NCI-H524 (cell line): ENCODE data around the gene MTFMT.

Source experiments
- DNase-seq, 2 experiments: peaks; one replicate each; lab custom pipeline; 2025; lab: John Stamatoyannopoulos, UW

Gene MTFMT

DNA sequence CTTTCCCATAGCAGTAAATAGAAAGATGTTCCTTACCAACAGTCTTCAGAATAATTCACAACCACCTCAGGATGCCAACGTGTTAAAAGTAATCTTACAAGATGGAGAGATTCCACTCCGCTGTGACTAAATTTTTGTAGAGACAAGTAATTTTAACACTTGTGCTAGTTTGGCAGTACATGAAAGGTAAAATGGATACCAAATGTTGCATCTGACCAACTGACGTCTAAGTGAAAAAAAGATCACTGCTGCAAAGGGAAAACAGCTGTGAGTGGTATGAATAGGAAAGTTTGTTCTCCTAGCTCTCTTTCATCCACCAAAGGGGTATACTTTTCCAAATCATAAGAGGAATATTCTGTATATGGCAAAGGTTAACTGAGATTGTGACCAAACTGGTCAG, 42.3 kb downstream of the MTFMT start:
- no peak for DNase-seq

DNA sequence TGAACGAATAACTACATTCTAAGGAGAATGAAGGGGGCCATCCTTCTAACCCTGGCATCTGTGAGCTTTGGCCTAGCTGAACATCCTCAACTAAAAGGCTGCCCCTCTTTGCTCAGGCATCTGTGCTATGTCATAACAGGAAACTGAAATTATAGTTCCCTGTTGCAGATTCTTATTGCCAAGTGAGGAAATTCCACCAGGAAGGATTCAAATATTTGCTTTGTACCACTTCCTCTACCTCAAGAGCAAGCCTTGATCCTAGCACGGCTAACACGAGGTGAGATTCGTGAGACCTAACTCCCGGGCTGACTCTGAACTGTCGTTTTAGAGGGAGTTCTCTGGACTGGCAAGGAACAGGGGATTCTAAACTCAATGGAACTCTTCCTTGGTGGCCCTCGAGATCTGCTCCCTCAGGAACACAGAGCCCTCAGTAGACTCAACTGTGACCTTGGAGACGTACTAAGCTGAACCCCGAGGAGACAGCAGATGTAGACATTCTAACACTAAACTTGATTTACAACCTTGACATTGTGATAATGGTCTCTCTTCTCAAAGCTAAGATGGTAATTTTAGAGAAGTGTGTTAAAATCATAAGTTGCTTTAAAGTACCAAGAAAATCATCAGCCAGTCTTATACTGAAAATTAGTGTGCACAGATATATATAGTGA, 43.9 kb downstream of the MTFMT start:
- DNase-seq, result no peak

DNA sequence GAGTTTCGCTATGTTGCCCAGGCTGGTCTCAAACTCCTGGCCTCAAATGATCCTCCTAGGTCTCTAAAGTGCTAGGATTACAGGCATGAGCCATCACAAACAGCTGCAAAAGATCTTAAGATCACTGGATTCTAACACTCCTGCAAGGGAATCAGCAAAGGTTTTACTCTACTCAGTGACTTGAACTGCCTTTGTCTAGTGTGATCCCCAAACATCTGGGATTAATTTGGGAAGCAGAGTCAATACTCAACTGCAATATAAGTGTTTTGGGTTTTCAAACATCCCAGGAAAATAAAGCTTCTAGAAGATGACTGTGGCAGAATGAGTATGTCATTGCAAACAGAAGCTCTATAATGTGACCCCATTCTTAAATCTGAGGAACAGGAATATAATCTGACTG, 47.0 kb downstream of the MTFMT start:
- no peak for DNase-seq

DNA sequence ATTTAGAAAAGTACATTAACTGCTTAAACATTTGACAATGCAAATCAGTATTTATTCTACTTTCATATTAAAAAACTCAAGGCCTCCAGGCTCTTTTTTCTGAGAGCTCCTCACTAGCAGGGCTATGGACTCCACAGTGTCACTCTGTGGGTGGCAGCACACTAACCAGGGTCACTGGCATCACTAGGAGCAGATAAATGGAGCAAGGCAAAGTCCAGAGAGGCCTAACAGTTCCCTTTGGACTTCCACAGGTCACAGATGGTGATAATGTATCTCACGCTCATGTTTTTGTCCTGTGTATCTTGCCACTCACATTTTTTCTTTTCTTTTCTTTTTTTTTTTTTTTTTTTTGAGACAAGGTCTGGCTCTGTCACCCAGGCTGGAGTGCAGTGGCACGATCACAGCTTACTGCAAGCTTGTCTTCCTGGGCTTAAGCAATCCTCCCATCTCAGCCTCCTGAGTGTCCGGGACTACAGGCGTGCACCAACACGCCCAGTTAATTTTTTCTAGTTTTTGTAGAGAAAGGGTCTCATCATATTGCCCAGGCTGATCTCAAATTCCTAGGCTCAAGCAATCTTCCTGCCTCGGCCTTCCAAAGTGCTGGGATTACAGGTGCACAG, 47.5 kb downstream of the MTFMT start:
- no peak for DNase-seq

DNA sequence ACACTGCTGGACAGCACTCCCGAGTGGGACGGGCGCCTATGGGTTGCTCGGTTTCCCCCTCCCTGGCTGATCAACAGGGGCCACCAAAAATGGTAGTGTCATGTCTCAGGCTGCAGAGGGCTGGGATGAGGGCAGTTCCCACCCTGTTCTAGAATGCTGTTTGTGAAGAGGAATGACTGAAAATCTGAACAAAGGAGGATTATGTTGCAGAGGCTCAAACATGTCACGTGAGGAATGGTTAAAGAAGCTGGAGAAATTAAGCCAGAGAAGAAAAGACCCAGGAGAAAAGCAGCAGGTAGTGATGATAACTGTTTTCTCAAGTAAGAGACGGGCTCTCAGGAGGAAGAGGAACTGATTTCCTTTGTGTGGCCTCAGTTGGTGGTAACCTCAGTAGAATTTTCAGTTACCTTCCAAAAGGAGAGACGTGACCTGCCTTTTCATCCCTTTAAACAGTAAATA, 50.2 kb downstream of the MTFMT start:
- DNase-seq, result no peak

DNA sequence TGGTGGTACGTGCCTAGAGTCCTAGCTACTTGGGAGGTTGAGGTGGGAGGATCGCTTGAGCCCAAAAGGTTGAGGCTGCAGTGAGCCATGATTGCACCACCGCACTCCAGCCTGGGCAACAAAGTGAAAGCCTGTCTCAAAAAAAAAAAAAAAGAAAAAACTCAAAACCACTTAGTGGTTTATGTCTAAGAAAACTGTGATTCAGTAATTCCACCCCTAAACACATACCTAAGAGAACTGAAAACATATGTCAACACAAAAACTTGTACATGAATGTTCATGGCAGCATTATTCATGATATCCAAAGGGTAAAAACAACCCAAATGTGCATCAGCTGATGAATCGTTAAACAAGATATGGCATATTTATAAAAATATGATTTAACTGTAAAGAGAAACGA, 54.0 kb downstream of the MTFMT start:
- DNase-seq, result no peak

DNA sequence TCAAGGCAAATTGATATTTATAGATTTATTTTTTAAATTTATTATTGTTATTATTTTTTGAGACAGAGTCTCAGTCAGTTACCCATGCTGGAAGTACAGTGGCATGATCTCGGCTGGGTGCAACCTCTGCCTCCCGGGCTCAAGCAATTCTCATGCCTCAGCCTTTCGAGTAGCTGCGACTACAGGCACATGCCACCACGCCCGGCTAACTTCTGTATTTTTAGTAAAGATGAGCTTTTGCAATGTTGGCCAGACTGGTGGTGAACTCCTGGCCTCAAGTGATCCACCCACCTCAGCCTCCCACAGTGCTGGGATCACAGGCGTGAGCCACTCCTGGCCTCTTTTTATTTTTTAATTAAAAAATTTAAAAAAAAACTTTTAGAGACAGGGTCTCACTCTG, 58.7 kb downstream of the MTFMT start:
- DNase-seq, result no peak

DNA sequence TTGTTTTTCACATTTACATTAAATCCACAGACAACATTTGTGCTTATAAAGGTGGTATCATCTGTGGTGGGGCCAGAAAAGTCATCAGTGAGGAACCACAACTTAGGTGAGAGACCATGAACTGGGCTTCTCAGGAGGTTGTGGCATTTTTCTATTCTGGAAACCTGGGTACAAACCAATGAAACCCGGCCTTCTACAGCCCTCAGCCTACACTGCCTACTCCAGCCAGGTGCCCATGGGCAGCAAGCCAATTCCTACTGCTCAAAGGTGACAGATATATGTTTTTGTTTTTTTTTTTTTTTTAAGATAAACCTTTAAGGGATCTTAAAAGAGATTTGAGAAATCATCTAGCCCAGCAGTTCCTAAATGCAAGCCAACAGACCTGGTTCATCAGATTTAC, 60.0 kb downstream of the MTFMT start:
- no peak for DNase-seq

DNA sequence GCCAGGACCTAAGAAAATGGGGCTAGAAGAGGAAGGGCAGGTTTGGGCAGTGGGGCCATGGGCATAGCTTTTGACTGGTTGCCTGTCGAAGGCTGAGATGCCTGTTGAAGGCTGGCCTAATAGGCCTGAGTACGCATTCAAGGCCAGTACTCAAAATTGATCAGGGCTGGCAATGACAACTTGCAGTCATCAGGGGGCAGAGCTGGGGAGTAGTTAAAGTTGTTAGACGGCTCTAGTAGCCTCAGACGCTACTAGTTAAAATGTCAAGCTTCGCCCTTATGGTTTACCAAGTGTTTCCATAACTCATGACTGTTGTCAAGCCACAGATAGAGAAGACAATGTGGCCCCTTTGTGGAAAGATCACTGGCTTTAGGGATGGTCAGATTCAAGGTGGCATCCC, 68.4 kb downstream of the MTFMT start:
- no peak for DNase-seq

DNA sequence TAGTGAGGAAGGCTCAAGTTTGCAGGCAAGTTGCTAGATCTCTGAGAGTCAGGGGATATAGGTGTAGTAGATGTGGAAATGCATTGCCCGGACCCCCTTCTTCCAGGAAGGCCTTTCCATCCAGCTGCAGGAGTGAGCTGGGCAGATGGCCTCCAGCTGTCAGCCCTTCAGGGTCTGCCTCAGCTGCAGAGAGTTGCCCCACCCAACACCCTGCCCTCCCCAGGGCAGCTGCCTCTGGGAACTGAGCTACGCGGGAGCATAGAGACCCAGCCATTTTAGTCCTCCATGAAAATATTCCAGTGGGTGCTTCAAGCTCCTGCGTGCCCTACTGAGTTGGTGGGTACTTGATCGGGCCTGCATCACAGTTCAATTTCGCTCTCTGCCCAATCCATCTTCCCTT, 69.3 kb downstream of the MTFMT start:
- DNase-seq, result no peak

DNA sequence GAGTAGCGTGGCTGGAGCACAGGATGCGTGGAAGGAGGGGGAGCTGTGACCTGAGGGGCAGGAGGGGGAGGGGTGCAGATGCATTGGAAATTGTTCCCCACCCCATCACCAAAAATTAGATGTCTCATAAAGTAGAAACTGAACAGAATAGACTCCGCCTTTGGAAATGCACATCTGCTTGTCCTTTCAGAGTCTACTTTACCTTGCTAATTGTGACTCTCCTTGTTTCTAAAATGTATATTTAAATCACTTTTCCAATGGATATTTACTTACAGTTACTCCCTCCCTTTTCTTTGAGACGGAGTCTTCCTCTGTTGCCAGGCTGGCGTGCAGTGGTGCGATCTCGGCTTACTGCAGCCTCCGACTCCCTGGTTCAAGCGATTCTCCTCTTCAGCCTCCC, 70.3 kb downstream of the MTFMT start:
- no peak for DNase-seq

DNA sequence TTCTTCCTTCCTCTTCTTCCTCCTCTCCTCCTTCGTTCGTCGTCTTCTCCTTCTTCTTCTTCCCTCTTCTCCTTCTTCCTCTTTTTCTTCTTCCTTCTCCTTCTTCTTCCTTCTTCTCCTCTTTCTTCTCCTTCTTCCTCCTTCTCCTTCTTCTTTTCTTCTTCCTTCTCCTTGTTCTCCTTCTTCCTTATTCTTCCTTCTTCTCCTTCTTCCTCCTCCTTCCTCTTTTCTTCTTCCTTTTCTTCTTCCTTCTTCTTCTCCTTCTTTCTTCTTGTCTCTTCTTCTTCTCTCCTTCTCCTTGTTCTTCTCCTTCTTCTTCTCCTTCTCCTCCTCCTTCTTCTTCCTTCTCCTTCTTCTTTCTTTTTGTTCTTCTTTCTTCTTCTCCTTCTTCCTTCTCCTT, 75.0 kb downstream of the MTFMT start:
- DNase-seq, result no peak

DNA sequence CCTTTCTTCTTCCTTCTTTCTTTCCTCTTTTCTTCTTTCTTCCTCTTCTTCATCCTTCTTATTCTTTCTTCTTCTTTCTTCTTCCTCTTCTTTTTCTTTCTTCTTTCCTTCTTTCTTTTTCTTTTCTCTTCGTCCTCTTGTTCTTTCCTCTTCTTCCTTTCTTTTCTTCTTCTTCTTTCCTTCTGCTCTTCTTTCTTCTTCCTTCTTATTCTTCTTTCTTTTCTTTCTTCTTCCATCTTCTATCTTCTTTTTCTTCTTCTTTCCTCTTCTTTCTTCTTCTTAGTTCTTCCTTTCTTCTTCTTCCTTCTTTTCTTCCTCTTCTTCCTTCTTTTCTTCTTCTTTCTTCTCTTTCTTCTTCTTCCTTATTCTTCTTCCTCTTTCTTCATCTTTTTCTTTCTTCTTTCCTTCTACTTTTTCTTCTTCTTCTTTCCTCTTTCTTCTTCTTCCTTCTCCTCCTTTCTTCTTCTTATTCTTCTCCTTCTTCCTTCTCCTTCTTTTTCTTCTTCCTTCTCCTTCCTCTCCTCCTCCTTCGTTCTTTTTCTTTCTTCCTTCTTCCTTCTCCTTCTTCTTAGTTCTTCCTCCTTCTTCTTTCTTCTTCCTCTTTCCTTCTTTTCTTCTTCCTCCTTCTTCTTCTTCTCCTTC, 77.5 kb downstream of the MTFMT start:
- DNase-seq, result no peak
